Activated CD4-positive, alpha-beta T cell treated with anti-CD3 and anti-CD28 coated beads for 24 hours (primary cell): ENCODE measurements around the gene CCRL2.
A peak's percentile ranks its signal among the peaks of the same experiment; 100 is the strongest.
"Not testable (repeated sequence)": the region's sequence is repeated elsewhere in the genome, so short reads cannot be mapped to it uniquely, and the experiment has no call there.

ENCODE experiments used
- DNase-seq, 2 donors: peaks; one replicate each; pipeline ENCODE4 v3.0.0-alpha.2; 2020; ENCODE audit warnings: low read depth in 2 of 2

CCRL2 gene

GRCh38 chr3:46429250-46429649 is 22.2 kb downstream of the CCRL2 start:
- no peak for DNase-seq

- DNase-seq, result no peak
Observed at GRCh38 chr3:46429671-46430070, 22.6 kb downstream of the CCRL2 start.

- not testable (repeated sequence) for DNase-seq
Observed at GRCh38 chr3:46430879-46431278, 23.8 kb downstream of the CCRL2 start.

- not testable (repeated sequence) for DNase-seq
Observed at GRCh38 chr3:46431905-46432304, 24.8 kb downstream of the CCRL2 start.

GRCh38 chr3:46433118-46433517 is 26.1 kb downstream of the CCRL2 start:
- not testable (repeated sequence) for DNase-seq

GRCh38 chr3:46433841-46434240 is 26.8 kb downstream of the CCRL2 start:
- DNase-seq, result no peak

GRCh38 chr3:46435081-46435726 is 28.1 kb downstream of the CCRL2 start:
- no peak for DNase-seq

GRCh38 chr3:46438831-46439230 is 31.8 kb downstream of the CCRL2 start:
- DNase-seq, result no peak

- peak; percentile 6 to 8 for DNase-seq
Observed at GRCh38 chr3:46440531-46441294, 33.7 kb downstream of the CCRL2 start.

- peak in 1 of 2 donors; percentile 56 for DNase-seq
Observed at GRCh38 chr3:46442576-46443530, 35.8 kb downstream of the CCRL2 start.

- DNase-seq, result no peak
Observed at GRCh38 chr3:46447228-46447985, 40.3 kb downstream of the CCRL2 start.

GRCh38 chr3:46448721-46449120 is 41.7 kb downstream of the CCRL2 start:
- DNase-seq, result no peak

- no peak for DNase-seq
Observed at GRCh38 chr3:46449755-46450552, 42.9 kb downstream of the CCRL2 start.

GRCh38 chr3:46453526-46454208 is 46.6 kb downstream of the CCRL2 start:
- no peak for DNase-seq

GRCh38 chr3:46454209-46454595 is 47.1 kb downstream of the CCRL2 start:
- no peak for DNase-seq

- no peak for DNase-seq
Observed at GRCh38 chr3:46454606-46455005, 47.5 kb downstream of the CCRL2 start.

- DNase-seq, result no peak
Observed at GRCh38 chr3:46455231-46456115, 48.4 kb downstream of the CCRL2 start.

GRCh38 chr3:46456118-46456517 is 49.1 kb downstream of the CCRL2 start:
- DNase-seq, result no peak
